Gastrocnemius medialis (tissue), 4 donors: ENCODE data around the gene CRACDL. TPM values are rescaled to one million over a fixed set of nuclear protein-coding genes. Genes with fewer than 3 reads are reported as not detected.

Experiments used
- ATAC-seq, 2 donors: fragments of 150-250 bp; one replicate each; pipeline ENCODE4 v1.9.1; 2016
- DNase-seq, 2 donors: peaks; one replicate each; pipeline ENCODE4 v3.0.0-alpha.2; 2019
- H3K27ac ChIP-seq, 4 donors: fragments of 200-600 bp; sonication (generic); 1 replicate in 1 of 4; 2 replicates in 3 of 4; pipeline ENCODE4 v1.5.1; 2016 to 2018; ENCODE audit warnings: mild to moderate bottlenecking in 2 of 4, moderate library complexity in 1 of 4
- H3K27me3 ChIP-seq, 3 donors: fragments of 200-600 bp; sonication (generic) in 2 of 3; 1 replicate in 1 of 3; 2 replicates in 2 of 3; pipeline versions ENCODE4 v1.5.1 to v1.6.0; 2016 to 2019; ENCODE audit warnings: mild to moderate bottlenecking in 1 of 3, moderate library complexity in 1 of 3
- H3K36me3 ChIP-seq, 2 donors: fragments of 200-600 bp; sonication (generic) in 1 of 2; one replicate each; pipeline ENCODE4 v1.5.1; 2017 to 2018
- H3K4me1 ChIP-seq, 2 donors: fragments of 200-600 bp; sonication (generic) in 1 of 2; one replicate each; pipeline ENCODE4 v1.5.1; 2016 to 2017; ENCODE audit warnings: mild to moderate bottlenecking in 2 of 2
- H3K4me3 ChIP-seq, 4 donors: fragments of 200-600 bp; sonication (generic) in 3 of 4; 1 replicate in 1 of 4; 2 replicates in 3 of 4; pipeline ENCODE4 v1.5.1; 2016 to 2019; ENCODE audit warnings: mild to moderate bottlenecking in 2 of 4
- H3K9me3 ChIP-seq, 3 donors: fragments of 200-600 bp; sonication (generic) in 2 of 3; 1 replicate in 1 of 3; 2 replicates in 2 of 3; pipeline ENCODE4 v1.5.1; 2016 to 2019
- POLR2A ChIP-seq, 2 donors: fragments of 450-650 bp; IDR thresholded peaks; one replicate each; pipeline ENCODE4 v1.6.1; 2017; ENCODE audit warnings: antibody characterized with exemption in 2 of 2, mild to moderate bottlenecking in 2 of 2, moderate library complexity in 2 of 2
- in situ Hi-C, 4 donors: fragments of 200-750 bp; cut with MboI; loops; one replicate each; pipeline versions ENCODE4 v1.15.0 to v1.8.0; 2017; ENCODE audit warnings: low sequenced_read_pairs in 4 of 4
- intact Hi-C: fragments of 100-400 bp; cut with DNase I; formaldehyde crosslinking; loops from one replicate; pipeline ENCODE4 v1.15.1; 2023; ENCODE audit warnings: low total_unique reads
- total RNA-seq, 4 donors: library from RNA; depleted of rRNA; stranded (reverse); fragments of >200 nt; gene quantifications; one replicate each; pipeline versions ENCODE4 v1.1.0 to v1.2.3, GENCODE V29; 2016
- TF ChIP-seq, protein P1 (sequence below), 5 experiments: fragments of 450-650 bp in 3 of 5; fragments of 200-600 bp in 2 of 5; sonication (generic) in 2 of 5; IDR thresholded peaks in 4 of 5; conservative IDR thresholded peaks in 1 of 5; 1 replicate in 4 of 5; 2 replicates in 1 of 5; pipeline ENCODE4 v1.5.1; 2016 to 2019; ENCODE audit warnings: antibody characterized with exemption in 5 of 5, mild to moderate bottlenecking in 3 of 5, moderate library complexity in 3 of 5

The CRACDL gene
- total RNA-seq, 4 donors from 2014 or later: 0.71 to 18.2 (median 2.9) TPM

DNA sequence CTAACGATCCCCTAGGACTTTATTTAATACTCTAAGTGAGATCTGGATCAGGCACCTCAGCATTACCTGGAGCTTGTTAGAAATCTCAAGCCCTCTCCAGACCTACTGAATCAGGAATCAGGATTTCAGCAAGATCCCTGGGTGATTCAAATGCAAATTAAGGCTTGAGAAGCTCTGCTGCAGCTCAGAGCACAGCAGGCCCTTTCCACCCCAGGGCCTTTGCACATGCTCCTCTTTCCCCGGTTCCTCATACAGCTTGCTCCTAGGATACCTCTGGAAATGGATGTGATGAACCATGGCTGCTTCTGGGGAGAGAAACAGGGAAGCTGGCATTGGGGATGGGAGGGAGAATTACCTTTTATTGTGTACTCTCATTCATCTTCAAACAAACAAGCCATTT, 164.8 kb downstream of the CRACDL start:
- no peak for ATAC-seq
- H3K4me1 ChIP-seq: no peaks in the 10 kb centered on the region

DNA sequence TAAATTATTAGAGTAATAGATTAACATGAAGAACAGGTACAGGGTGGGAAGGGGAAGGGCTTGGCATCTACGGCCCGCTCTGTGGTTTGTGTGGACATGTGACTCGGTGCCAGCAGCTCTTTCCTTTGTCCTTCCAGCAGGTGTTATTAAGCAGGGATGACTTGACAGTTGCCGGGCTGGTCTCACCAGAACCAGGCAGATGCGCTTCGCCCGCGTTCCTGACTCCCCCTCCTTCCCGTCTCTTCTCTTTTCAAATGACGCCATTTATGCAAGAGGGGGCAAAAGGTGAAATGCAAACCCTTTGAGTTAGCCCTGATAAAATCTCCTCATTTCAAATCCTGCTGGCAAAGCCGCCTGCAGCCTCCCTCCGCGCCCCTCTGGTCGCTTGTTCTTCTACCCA, 166.2 kb downstream of the CRACDL start:
- H3K27me3 ChIP-seq: no peaks in the 10 kb centered on the region
- no peaks in the 10 kb centered on the region for H3K9me3 ChIP-seq
- H3K4me1 ChIP-seq: no peaks in the 10 kb centered on the region
- DNase-seq (no peak), ATAC-seq (no peak)
- TF ChIP-seq POLR2A (IDR thresholded peaks at IDR 0.05): no peak
- TF ChIP-seq, protein P1, sequence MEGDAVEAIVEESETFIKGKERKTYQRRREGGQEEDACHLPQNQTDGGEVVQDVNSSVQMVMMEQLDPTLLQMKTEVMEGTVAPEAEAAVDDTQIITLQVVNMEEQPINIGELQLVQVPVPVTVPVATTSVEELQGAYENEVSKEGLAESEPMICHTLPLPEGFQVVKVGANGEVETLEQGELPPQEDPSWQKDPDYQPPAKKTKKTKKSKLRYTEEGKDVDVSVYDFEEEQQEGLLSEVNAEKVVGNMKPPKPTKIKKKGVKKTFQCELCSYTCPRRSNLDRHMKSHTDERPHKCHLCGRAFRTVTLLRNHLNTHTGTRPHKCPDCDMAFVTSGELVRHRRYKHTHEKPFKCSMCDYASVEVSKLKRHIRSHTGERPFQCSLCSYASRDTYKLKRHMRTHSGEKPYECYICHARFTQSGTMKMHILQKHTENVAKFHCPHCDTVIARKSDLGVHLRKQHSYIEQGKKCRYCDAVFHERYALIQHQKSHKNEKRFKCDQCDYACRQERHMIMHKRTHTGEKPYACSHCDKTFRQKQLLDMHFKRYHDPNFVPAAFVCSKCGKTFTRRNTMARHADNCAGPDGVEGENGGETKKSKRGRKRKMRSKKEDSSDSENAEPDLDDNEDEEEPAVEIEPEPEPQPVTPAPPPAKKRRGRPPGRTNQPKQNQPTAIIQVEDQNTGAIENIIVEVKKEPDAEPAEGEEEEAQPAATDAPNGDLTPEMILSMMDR (IDR thresholded peaks at IDR 0.05 in 4 of 5, conservative IDR thresholded peaks at IDR 0.05 in 1 of 5): no peak
- no peak overlapping the region for H3K4me3 ChIP-seq
- intact Hi-C loops: no loop called here
- in situ Hi-C loops: no loop called here
- H3K36me3 ChIP-seq: no peaks in the 10 kb centered on the region
- no peak overlapping the region for H3K27ac ChIP-seq

More for the DNA sequence above, 164.8 kb downstream of the CRACDL start:
- H3K4me3 ChIP-seq: no peak overlapping the region
- TF ChIP-seq POLR2A (IDR thresholded peaks at IDR 0.05): no peak
- TF ChIP-seq, protein P1 (IDR thresholded peaks at IDR 0.05 in 4 of 5, conservative IDR thresholded peaks at IDR 0.05 in 1 of 5): no peak
- no peaks in the 10 kb centered on the region for H3K27me3 ChIP-seq
- no peak for DNase-seq
- intact Hi-C loops: no loop called here
- H3K36me3 ChIP-seq: no peaks in the 10 kb centered on the region
- H3K27ac ChIP-seq: no peak overlapping the region
- in situ Hi-C loops: no loop called here
- H3K9me3 ChIP-seq: no peaks in the 10 kb centered on the region

DNA sequence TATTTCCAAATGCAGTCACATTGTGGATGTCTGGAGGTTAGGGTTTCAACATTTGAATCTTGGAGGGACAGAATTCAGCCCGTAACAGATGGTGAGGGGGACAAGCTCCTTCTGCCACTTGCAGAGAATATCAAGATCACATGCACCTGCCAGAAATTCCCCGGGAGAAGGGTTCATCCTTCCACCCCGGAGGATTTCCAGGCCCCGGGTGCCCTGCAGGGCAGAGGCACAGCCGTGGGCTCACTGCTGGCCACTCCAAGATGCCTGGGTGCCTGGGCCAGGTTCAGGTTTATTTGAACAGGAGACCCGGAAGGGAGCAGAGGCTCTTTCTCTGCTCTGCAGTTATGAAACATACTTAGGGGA, 166.9 kb downstream of the CRACDL start:
- no peak overlapping the region for H3K4me3 ChIP-seq
- TF ChIP-seq, protein P1 (IDR thresholded peaks at IDR 0.05 in 4 of 5, conservative IDR thresholded peaks at IDR 0.05 in 1 of 5): no peak
- intact Hi-C loops: no loop called here
- no peaks in the 10 kb centered on the region for H3K27me3 ChIP-seq
- DNase-seq (no peak), ATAC-seq (no peak)
- H3K9me3 ChIP-seq: no peaks in the 10 kb centered on the region
- H3K4me1 ChIP-seq: no peaks in the 10 kb centered on the region
- no peak overlapping the region for H3K27ac ChIP-seq
- H3K36me3 ChIP-seq: no peaks in the 10 kb centered on the region
- in situ Hi-C loops: no loop called here

DNA sequence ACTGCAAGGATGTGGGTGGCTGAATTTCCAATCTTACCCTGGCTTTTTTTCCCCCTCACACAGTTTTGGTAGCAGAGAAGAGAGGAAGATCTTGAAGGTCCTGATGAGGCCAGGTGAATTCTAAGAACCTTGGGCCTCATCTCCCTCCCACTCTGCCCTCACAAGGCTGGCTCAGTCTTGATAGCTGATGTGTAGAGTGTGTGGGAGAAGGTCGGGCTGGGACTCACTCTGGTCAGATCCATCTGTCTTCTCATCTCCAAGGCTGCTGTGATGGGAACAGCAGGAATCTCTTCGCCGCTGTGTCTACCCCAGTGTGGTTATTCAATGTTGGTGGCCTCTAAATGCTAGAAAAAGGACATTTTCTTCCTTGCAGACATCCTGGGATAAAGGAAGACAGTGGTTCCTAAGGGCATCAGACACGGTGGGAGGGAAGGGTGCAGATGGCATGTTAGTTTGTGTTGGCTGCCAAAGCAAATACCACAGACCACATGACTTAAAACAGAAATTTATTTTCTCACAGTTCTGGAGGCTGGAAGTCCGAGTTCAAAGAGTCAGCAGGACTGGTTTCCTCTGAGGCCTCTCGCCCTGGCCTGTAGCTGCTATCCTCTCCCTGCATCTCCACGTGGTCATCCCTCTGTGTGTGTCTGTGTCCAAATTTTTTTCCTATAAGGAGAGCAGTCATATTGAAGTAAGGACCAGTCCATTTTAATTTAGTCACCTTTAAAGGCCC, 167.5 kb downstream of the CRACDL start:
- intact Hi-C loops (no loop called here), in situ Hi-C loops (no loop called here)
- no peak for ATAC-seq
- Histone ChIP-seq H3K27ac (no peak overlapping the region), H3K4me3 (no peak overlapping the region), H3K36me3 (no peaks in the 10 kb centered on the region), H3K27me3 (no peaks in the 10 kb centered on the region), H3K4me1 (no peaks in the 10 kb centered on the region), H3K9me3 (no peaks in the 10 kb centered on the region)
- no peak for DNase-seq
- TF ChIP-seq, protein P1 (IDR thresholded peaks at IDR 0.05 in 4 of 5, conservative IDR thresholded peaks at IDR 0.05 in 1 of 5): no peak
- no peak for TF ChIP-seq POLR2A (IDR thresholded peaks at IDR 0.05)

DNA sequence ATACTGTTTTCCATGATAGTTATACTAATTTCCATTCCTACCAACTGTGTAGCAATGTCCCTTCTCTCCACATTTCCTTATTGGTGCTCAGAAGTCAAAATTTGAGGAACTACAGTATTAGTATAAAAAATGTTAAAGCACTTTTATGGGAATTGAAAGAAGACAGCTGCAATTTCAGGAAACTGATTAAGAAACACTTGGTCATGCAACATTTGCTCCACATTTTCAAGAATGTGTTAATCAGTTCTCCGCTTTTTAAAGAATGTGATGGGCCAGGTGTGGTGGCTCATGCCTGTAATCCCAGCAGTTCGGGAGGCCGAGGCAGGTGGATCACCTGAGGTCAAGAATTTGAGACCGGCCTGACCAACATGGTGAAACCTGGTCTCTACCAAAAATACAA, 171.5 kb downstream of the CRACDL start:
- ATAC-seq (no peak), DNase-seq (no peak)
- no peaks in the 10 kb centered on the region for H3K9me3 ChIP-seq
- in situ Hi-C loops (no loop called here), intact Hi-C loops (no loop called here)
- no peak for TF ChIP-seq POLR2A (IDR thresholded peaks at IDR 0.05)
- TF ChIP-seq, protein P1 (IDR thresholded peaks at IDR 0.05 in 4 of 5, conservative IDR thresholded peaks at IDR 0.05 in 1 of 5): no peak
- no peak overlapping the region for H3K4me3 ChIP-seq
- no peak overlapping the region for H3K27ac ChIP-seq
- H3K4me1 ChIP-seq: no peaks in the 10 kb centered on the region
- no peaks in the 10 kb centered on the region for H3K36me3 ChIP-seq
- no peaks in the 10 kb centered on the region for H3K27me3 ChIP-seq
